ENCODE data around the gene ADAM21.

Gene ADAM21

GRCh38 chr14:70489579-70490200 is 37.7 kb downstream of the ADAM21 start:
- DNase-seq, result no peak

GRCh38 chr14:70498191-70498590 is 46.2 kb downstream of the ADAM21 start:
- no peak for DNase-seq

Data from HCEC 1CT (cell line).